ENCODE data around the gene KIF12.
"Not testable (repeated sequence)": the region's sequence is repeated elsewhere in the genome, so short reads cannot be mapped to it uniquely, and the experiment has no call there.

Gene KIF12

DNA sequence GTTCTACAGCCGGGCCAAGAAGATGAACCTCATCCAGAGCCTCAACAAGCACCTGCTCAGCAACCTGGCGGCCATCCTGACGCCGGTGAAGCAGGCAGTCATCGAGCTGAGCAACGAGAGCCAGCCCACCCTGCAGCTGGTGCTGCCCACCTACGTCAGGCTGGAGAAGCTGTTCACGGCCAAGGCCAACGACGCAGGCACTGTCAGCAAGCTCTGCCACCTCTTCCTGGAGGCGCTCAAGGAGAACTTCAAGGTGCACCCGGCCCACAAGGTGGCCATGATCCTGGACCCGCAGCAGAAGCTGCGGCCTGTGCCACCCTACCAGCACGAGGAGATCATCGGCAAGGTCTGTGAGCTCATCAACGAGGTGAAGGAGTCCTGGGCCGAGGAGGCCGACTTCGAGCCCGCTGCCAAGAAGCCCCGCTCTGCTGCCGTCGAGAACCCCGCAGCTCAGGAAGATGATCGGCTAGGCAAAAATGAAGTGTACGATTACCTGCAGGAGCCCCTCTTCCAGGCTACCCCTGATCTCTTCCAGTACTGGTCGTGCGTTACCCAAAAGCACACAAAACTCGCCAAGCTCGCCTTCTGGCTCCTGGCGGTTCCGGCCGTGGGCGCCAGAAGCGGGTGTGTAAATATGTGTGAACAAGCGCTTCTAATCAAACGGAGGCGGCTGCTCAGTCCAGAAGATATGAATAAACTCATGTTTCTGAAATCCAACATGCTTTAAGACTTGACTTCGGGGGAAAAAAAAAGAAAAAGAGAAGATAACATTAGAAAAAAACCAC lies 49.5 kb downstream of the KIF12 start:
- no peak for DNase-seq

DNA sequence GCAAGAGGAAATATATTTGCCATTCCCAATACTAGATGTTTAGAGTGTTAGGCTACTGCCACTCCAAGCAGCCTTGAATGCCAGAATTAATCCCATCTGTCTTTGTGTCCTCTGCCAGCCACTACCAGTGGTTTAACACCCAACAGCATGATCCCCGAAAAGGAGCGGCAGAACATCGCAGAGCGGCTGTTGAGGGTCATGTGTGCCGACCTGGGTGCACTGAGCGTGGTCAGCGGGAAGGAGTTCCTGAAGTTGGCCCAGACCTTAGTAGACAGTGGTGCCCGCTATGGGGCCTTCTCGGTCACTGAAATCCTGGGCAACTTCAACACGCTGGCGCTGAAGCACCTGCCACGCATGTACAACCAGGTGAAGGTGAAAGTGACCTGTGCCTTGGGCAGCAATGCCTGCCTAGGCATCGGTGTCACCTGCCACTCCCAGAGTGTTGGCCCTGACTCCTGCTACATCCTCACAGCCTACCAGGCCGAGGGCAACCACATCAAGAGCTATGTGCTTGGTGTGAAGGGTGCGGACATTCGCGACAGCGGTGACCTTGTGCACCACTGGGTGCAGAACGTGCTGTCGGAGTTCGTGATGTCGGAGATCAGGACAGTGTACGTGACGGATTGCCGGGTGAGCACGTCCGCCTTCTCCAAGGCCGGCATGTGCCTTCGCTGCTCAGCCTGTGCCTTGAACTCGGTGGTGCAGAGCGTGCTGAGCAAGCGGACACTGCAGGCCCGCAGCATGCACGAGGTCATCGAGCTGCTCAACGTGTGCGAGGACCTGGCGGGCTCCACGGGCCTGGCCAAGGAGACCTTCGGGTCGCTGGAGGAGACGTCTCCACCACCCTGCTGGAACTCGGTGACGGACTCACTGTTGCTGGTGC lies 50.3 kb downstream of the KIF12 start:
- no peak for DNase-seq

DNA sequence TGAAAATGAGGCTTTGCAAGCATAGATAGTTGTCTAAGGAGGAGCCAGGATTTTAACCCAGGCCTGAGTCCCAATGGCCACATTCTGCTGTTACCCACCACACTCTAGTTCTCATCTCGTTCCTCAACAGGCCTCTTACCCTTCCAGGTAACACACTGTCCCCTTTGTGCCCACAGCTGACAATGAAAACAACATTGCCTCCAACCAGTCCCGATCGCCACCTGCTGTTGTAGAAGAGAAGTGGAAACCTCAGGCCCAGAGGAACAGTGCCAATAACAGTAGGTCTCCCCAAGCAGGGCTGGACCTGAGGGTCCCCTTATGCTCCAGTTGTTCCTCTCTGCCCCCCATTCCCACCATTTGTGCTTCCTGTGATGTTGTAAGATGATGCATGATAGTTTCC lies 51.4 kb downstream of the KIF12 start:
- DNase-seq = no peak

DNA sequence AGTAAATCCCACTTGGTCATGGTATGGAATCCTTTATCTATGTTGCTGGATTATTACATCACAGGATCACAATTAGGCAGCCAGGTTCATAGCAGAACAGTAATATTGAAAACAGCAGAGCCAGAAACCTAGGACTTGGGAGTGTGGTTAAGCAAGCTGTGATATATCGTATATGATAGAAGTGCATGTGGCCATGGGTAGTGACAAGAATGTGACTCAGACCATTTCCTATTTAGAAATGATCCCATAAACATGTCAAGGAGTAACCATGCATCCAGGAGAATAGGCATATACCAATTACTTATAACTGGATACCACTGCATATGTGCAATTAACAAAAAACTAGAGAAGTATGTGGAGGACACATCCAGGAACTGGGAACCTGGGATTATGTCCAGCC lies 52.2 kb downstream of the KIF12 start:
- DNase-seq = no peak

DNA sequence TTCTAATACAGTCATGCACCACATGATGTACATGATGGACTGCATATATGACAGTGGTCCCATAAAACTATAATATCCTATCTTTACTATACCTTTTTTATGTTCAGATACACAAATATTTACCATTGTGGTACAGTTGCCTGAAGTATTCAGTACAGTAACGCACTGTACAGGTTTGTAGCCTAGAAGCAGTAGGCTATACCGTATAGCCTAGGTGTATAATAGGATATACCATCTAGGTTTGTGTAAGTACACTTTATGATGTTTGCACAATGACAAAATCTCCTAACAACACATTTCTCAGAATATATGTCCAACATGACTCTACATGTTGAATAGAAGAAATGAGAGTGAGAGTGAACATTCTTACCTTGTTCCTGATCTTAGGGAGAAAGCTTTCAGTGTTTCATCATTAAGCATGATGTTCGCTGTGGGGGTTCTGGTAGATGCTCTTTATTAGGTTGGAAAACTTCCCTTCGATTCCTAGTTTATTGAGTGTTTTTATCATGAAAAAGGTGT lies 52.8 kb downstream of the KIF12 start:
- no peak for DNase-seq

DNA sequence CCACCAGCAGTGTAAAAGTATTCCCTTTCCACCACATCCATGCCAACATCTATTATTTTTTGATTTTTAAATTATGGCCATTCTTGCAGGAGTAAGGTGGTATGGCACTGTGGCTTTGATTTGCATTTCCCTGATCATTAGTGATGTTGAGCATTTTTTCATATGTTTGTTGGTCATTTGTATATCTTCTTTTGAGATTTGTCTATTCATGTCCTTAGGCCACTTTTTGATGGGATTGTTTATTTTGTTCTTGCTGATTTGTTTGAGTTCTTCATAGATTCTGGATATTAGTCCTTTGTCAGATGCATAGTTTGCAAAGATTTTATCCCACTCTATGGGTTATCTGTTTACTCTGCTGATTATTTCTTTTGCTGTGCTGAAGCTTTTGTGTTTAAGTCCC lies 55.4 kb downstream of the KIF12 start:
- DNase-seq = not testable (repeated sequence)

Data from anterior cingulate cortex (tissue), 58 donors.